Measurements from ENCODE around the gene CLIP4. TPM values are rescaled to one million over a fixed set of nuclear protein-coding genes. Genes with fewer than 3 reads are reported as not detected.

The CLIP4 gene
- total RNA-seq: 16.3 and 17.4 TPM in 2 replicates

GRCh38 chr2:29114946-29115609 lies at the start of gene CLIP4:
Gene CLIP4 (plus strand): TSS chr2:29115415. CDS start chr2:29121389, 5,974 bp downstream.

GRCh38 chr2:29074411-29074810 lies 40.8 kb upstream of the CLIP4 start, which contains the start of gene PCARE:
Gene PCARE (minus strand): TSS chr2:29074523. CDS start chr2:29074261, 262 bp downstream.

Other genes with a start within 250 kb of the CLIP4 start
- gene TRMT61B, start 245.1 kb upstream of the CLIP4 start, total RNA-seq: 9.2 and 12.0 TPM in 2 replicates
- 49.2 and 50.8 TPM in 2 replicates for gene WDR43, start 220.7 kb upstream of the CLIP4 start, total RNA-seq
- gene TOGARAM2, start 134.1 kb upstream of the CLIP4 start, total RNA-seq: not detected in 2 replicates
- gene PCARE, start 40.9 kb upstream of the CLIP4 start, total RNA-seq: not detected in 2 replicates

All from mammary microvascular endothelial cell (primary cell).